Suprapubic skin (tissue), 4 donors: ENCODE measurements around the gene MINDY1. TPM values are rescaled to one million over a fixed set of nuclear protein-coding genes. Genes with fewer than 3 reads are reported as not detected.

ENCODE experiments used
- DNase-seq, 2 donors: peaks; one replicate each; pipeline ENCODE4 v3.0.0-alpha.2; 2019; ENCODE audit warnings: low spot score in 2 of 2
- H3K27ac ChIP-seq: fragments of 200-600 bp; sonication (generic); one replicate; pipeline ENCODE4 v1.5.1; 2019
- H3K27me3 ChIP-seq: fragments of 200-600 bp; sonication (generic); one replicate; pipeline ENCODE4 v1.5.1; 2019
- H3K36me3 ChIP-seq: fragments of 200-600 bp; sonication (generic); one replicate; pipeline ENCODE4 v1.5.1; 2019
- H3K4me1 ChIP-seq: fragments of 200-600 bp; sonication (generic); one replicate; pipeline ENCODE4 v1.5.1; 2019
- H3K4me3 ChIP-seq: fragments of 200-600 bp; sonication (generic); one replicate; pipeline ENCODE4 v1.5.1; 2019; ENCODE audit warnings: mild to moderate bottlenecking
- H3K9me3 ChIP-seq: fragments of 200-600 bp; sonication (generic); one replicate; pipeline ENCODE4 v1.5.1; 2019
- CTCF ChIP-seq, 2 donors: fragments of 200-600 bp in 1 of 2; fragments of 450-650 bp in 1 of 2; sonication (generic) in 1 of 2; IDR thresholded peaks; one replicate each; pipeline ENCODE4 v1.5.1; 2016 to 2019; ENCODE audit warnings: antibody characterized with exemption in 2 of 2, mild to moderate bottlenecking in 1 of 2, moderate library complexity in 1 of 2
- EP300 ChIP-seq: sonication (generic); formaldehyde crosslinking; IDR thresholded peaks from one replicate; pipeline ENCODE4 v1.6.1; 2017; ENCODE audit warnings: antibody characterized with exemption
- POLR2A ChIP-seq, 2 donors: fragments of 450-650 bp; IDR thresholded peaks; one replicate each; pipeline ENCODE4 v1.6.1; 2017; ENCODE audit warnings: antibody characterized with exemption in 2 of 2, mild to moderate bottlenecking in 2 of 2, moderate library complexity in 2 of 2
- POLR2AphosphoS5 ChIP-seq, 3 donors: sonication (generic); formaldehyde crosslinking; IDR thresholded peaks; one replicate each; pipeline ENCODE4 v1.6.1; 2017; ENCODE audit warnings: antibody characterized with exemption in 3 of 3
- WGBS: methylation state at CpG from one replicate; pipeline ENCODE4 v1.1.5; 2018; 5-methylcytosine and 5-hydroxymethylcytosine counted together
- total RNA-seq, 4 donors: library from RNA; depleted of rRNA; stranded (reverse); fragments of >200 nt; gene quantifications; one replicate each; pipeline ENCODE4 v1.1.0, GENCODE V29; 2016

Gene MINDY1
- total RNA-seq, 4 donors from 2014 or later = 31.7 to 59.1 (median 35.8) TPM

GRCh38 chr1:150960646-150961045 lies 46.1 kb downstream of the MINDY1 start:
- TF ChIP-seq EP300 (no peak), CTCF (IDR thresholded peaks at IDR 0.05) (no peak), POLR2A (IDR thresholded peaks at IDR 0.05) (no peak), POLR2AphosphoS5 (IDR thresholded peaks at IDR 0.05) (no peak)
- no peak overlapping the region for H3K27ac ChIP-seq
- no peaks in the 10 kb centered on the region for H3K4me1 ChIP-seq
- no peaks in the 10 kb centered on the region for H3K9me3 ChIP-seq
- no peak overlapping the region for H3K4me3 ChIP-seq
- no peaks in the 10 kb centered on the region for H3K27me3 ChIP-seq
- peak in 1 of 2 donors; percentile 30 for DNase-seq
- whole genome bisulfite sequencing = 82% methylated on average over 7 of the region's 7 CpGs
- peaks cover 85% of the 10 kb centered on the region for H3K36me3 ChIP-seq

- no peaks in the 10 kb centered on the region for H3K9me3 ChIP-seq
- TF ChIP-seq CTCF (IDR thresholded peaks at IDR 0.05) = no peak
- TF ChIP-seq EP300 = no peak
- TF ChIP-seq POLR2A (IDR thresholded peaks at IDR 0.05) = no peak
- TF ChIP-seq POLR2AphosphoS5 (IDR thresholded peaks at IDR 0.05) = no peak
- H3K27me3 ChIP-seq = no peaks in the 10 kb centered on the region
- WGBS = 94% methylated on average over 11 of the region's 11 CpGs
- peak in 1 of 2 donors; percentile 38 for DNase-seq
- H3K4me3 ChIP-seq = no peak overlapping the region
- H3K27ac ChIP-seq = no peak overlapping the region
- H3K36me3 ChIP-seq = peaks cover 84% of the 10 kb centered on the region
- H3K4me1 ChIP-seq = no peaks in the 10 kb centered on the region
Observed at GRCh38 chr1:150957666-150958065, 49.0 kb downstream of the MINDY1 start.

- Histone ChIP-seq H3K36me3 (peaks cover 84% of the 10 kb centered on the region), H3K27me3 (no peaks in the 10 kb centered on the region), H3K4me1 (no peaks in the 10 kb centered on the region), H3K9me3 (no peaks in the 10 kb centered on the region), H3K27ac (no peak overlapping the region), H3K4me3 (no peak overlapping the region)
- TF ChIP-seq POLR2A (IDR thresholded peaks at IDR 0.05) = no peak
- no peak for TF ChIP-seq CTCF (IDR thresholded peaks at IDR 0.05)
- TF ChIP-seq POLR2AphosphoS5 (IDR thresholded peaks at IDR 0.05) = no peak
- TF ChIP-seq EP300 = no peak
- DNase-seq = no peak
Observed at GRCh38 chr1:150955280-150955679, 51.4 kb downstream of the MINDY1 start.

GRCh38 chr1:150954708-150955107 lies 52.0 kb downstream of the MINDY1 start:
- no peaks in the 10 kb centered on the region for H3K9me3 ChIP-seq
- TF ChIP-seq POLR2AphosphoS5 (IDR thresholded peaks at IDR 0.05) = no peak
- TF ChIP-seq CTCF (IDR thresholded peaks at IDR 0.05) = no peak
- TF ChIP-seq EP300 = no peak
- no peak for TF ChIP-seq POLR2A (IDR thresholded peaks at IDR 0.05)
- H3K4me1 ChIP-seq = no peaks in the 10 kb centered on the region
- H3K27me3 ChIP-seq = no peaks in the 10 kb centered on the region
- 93% methylated on average over 3 of the region's 3 CpGs for WGBS
- DNase-seq = no peak
- peaks cover 84% of the 10 kb centered on the region for H3K36me3 ChIP-seq
- no peak overlapping the region for H3K4me3 ChIP-seq
- no peak overlapping the region for H3K27ac ChIP-seq

Other genes with a start within 250 kb of the MINDY1 start
- gene CTSS, start 241.1 kb downstream of the MINDY1 start, total RNA-seq = 10 to 100 TPM in 3 of 4 donors, 1 to 10 TPM in 1; 6.7 to 21.7 (median 15.5) TPM
- gene CTSK, start 198.6 kb downstream of the MINDY1 start, total RNA-seq = 10 to 100 TPM; 46.3 to 98.0 (median 64.2) TPM
- 10 to 100 TPM; 32.7 to 79.0 (median 41.7) TPM for gene ARNT, start 130.3 kb downstream of the MINDY1 start, total RNA-seq
- not detected for gene CTXND2, start 119.8 kb downstream of the MINDY1 start, total RNA-seq
- 10 to 100 TPM; 25.0 to 61.9 (median 38.5) TPM for gene SETDB1, start 80.5 kb downstream of the MINDY1 start, total RNA-seq
- 10 to 100 TPM; 46.5 to 57.9 (median 51.4) TPM for gene CERS2, start 32.1 kb downstream of the MINDY1 start, total RNA-seq
- 10 to 100 TPM; 17.6 to 67.5 (median 45.8) TPM for gene ANXA9, start 24.6 kb downstream of the MINDY1 start, total RNA-seq
- 10 to 100 TPM; 16.5 to 24.2 (median 20.4) TPM for gene PRUNE1, start 1.5 kb upstream of the MINDY1 start, total RNA-seq
- gene BNIPL, start 29.7 kb upstream of the MINDY1 start, total RNA-seq = 100 to 1,000 TPM; 196 to 492 (median 251) TPM
- 1 to 10 TPM; 2.7 to 4.7 (median 3.9) TPM for gene C1orf56, start 40.8 kb upstream of the MINDY1 start, total RNA-seq
- 100 to 1,000 TPM; 109 to 122 (median 115) TPM for gene CDC42SE1, start 52.7 kb upstream of the MINDY1 start, total RNA-seq
- gene MLLT11, start 53.5 kb upstream of the MINDY1 start, total RNA-seq = 1 to 10 TPM in 3 of 4 donors, under 1 TPM in 1; 0.24 to 1.5 (median 1.2) TPM
- 10 to 100 TPM; 16.2 to 20.6 (median 18.1) TPM for gene GABPB2, start 63.9 kb upstream of the MINDY1 start, total RNA-seq
- gene SEMA6C, start 139.7 kb upstream of the MINDY1 start, total RNA-seq = 10 to 100 TPM in 3 of 4 donors, 1 to 10 TPM in 1; 5.5 to 19.0 (median 14.9) TPM
- gene TNFAIP8L2, start 149.7 kb upstream of the MINDY1 start, total RNA-seq = 1 to 10 TPM; 1.0 to 2.5 (median 1.5) TPM
- gene LYSMD1, start 159.0 kb upstream of the MINDY1 start, total RNA-seq = 10 to 100 TPM in 3 of 4 donors, 1 to 10 TPM in 1; 8.4 to 15.2 (median 12.5) TPM
- 10 to 100 TPM; 29.6 to 40.6 (median 35.4) TPM for gene SCNM1, start 159.2 kb upstream of the MINDY1 start, total RNA-seq
- not detected for gene TMOD4, start 169.1 kb upstream of the MINDY1 start, total RNA-seq
- 10 to 100 TPM; 17.2 to 30.8 (median 26.8) TPM for gene VPS72, start 183.3 kb upstream of the MINDY1 start, total RNA-seq
- 100 to 1,000 TPM in 1 of 4 donors, 10 to 100 TPM in 3; 41.6 to 120 (median 51.6) TPM for gene PIP5K1A, start 191.7 kb upstream of the MINDY1 start, total RNA-seq
- 100 to 1,000 TPM; 101 to 133 (median 119) TPM for gene PSMD4, start 247.8 kb upstream of the MINDY1 start, total RNA-seq